SU-DHL-6 (cell line): ENCODE results near the gene NEUROD2.
A peak's percentile ranks its signal among the peaks of the same experiment; 100 is the strongest.

Experiments used
- H2AFZ ChIP-seq: fragments of 200-600 bp; sonication (generic); 2 replicates; pipeline ENCODE4 v1.6.1; 2014; ENCODE audit warnings: low read depth, mild to moderate bottlenecking, moderate library complexity, mixed read lengths, antibody characterized with exemption, low read length; ENCODE audit not compliant: severe bottlenecking
- H3F3A ChIP-seq: fragments of 200-600 bp; shearing (Covaris generic); 2 replicates; pipeline ENCODE4 v1.6.0; 2016; ENCODE audit warnings: antibody characterized with exemption, mild to moderate bottlenecking; ENCODE audit not compliant: insufficient read depth
- H3K27ac ChIP-seq: fragments of 200-600 bp; sonication (generic); 2 replicates; pipeline ENCODE4 v1.5.1; 2016; ENCODE audit warnings: low read depth, mild to moderate bottlenecking, low read length, moderate library complexity, mixed read lengths
- H3K27me3 ChIP-seq: fragments of 200-600 bp; sonication (generic), shearing (Covaris generic); 2 replicates; pipeline ENCODE4 v1.6.0; 2014; ENCODE audit warnings: mild to moderate bottlenecking, low read length
- H3K36me3 ChIP-seq: fragments of 200-600 bp; sonication (generic); 2 replicates; pipeline ENCODE4 v1.6.1; 2014; ENCODE audit warnings: mild to moderate bottlenecking, low read length, mixed read lengths
- H3K4me2 ChIP-seq: fragments of 300-600, 200-600 bp; shearing (Covaris generic), sonication (generic); 2 replicates; pipeline ENCODE4 v1.6.0; 2014; ENCODE audit warnings: low read length, low read depth, mild to moderate bottlenecking; ENCODE audit not compliant: poor library complexity, severe bottlenecking
- H3K4me3 ChIP-seq: fragments of 200-600 bp; sonication (generic); 2 replicates; pipeline ENCODE4 v1.5.1; 2014; ENCODE audit warnings: antibody characterized with exemption, low read length, mild to moderate bottlenecking, mixed read lengths; ENCODE audit not compliant: insufficient read depth, poor library complexity, severe bottlenecking
- H3K79me2 ChIP-seq: fragments of 200-600 bp; sonication (generic); 2 replicates; pipeline ENCODE4 v1.6.1; 2014; ENCODE audit warnings: mild to moderate bottlenecking, low read length, moderate library complexity; ENCODE audit not compliant: insufficient read depth
- H3K9ac ChIP-seq: fragments of 200-600 bp; sonication (generic); 2 replicates; pipeline ENCODE4 v1.7.0; 2014; ENCODE audit warnings: mild to moderate bottlenecking, low read length
- H3K9me2 ChIP-seq: fragments of 200-600 bp; sonication (generic); replicated peaks from 2 replicates; pipeline ENCODE4 v1.6.1; 2014; ENCODE audit warnings: low read length; ENCODE audit not compliant: insufficient read depth
- H3K9me3 ChIP-seq: fragments of 200-600 bp; sonication (generic); 2 replicates; pipeline ENCODE4 v1.6.1; 2014; ENCODE audit warnings: low read length, mixed read lengths; ENCODE audit not compliant: insufficient read depth
- H4K20me1 ChIP-seq: fragments of 200-600 bp; sonication (generic); 2 replicates; pipeline ENCODE4 v1.6.1; 2014; ENCODE audit warnings: low read depth, mild to moderate bottlenecking, antibody characterized with exemption, low read length, moderate library complexity, mixed read lengths
- EZH2phosphoT487 ChIP-seq: fragments of 200-600 bp; sonication (generic), shearing (Covaris generic); conservative IDR thresholded peaks from 2 replicates; pipeline ENCODE4 v1.6.1; 2018; ENCODE audit warnings: mild to moderate bottlenecking, antibody characterized with exemption, low read length, moderate library complexity, mixed read lengths
- TF ChIP-seq, protein P1 (sequence below): fragments of 200-600 bp; sonication (generic); IDR thresholded peaks from one replicate; pipeline ENCODE4 v1.5.1; 2017; ENCODE audit warnings: antibody characterized with exemption, mild to moderate bottlenecking, low read length, moderate library complexity; ENCODE audit not compliant: insufficient read depth, poor library complexity, severe bottlenecking

The NEUROD2 gene

DNA sequence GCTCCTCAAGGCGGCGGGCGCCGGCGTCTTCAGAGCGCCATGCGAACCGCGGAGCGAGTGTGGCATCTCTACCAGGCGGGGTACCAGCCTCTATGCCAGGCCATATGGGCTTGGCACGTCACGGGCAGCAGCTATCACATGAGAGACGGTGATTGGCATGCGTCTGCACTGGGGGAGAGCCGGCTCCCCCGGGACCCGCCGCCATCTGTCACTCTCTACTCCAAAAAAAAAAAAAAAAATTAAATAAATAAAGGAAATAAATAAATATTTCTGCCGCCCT lies at the start of gene NEUROD2:
TSS of gene NEUROD2 (minus strand) at position 70 of the 280 bp plus-strand sequence. CDS start 1,321 bp downstream, outside the sequence.
- no peak within 1 kb of the TSS for H3K9ac ChIP-seq
- no peak within 1 kb of the TSS for H3K4me2 ChIP-seq

GRCh38 chr17:39655105-39655504 lies 47.4 kb upstream of the NEUROD2 start:
- H3K9me2 ChIP-seq = no peaks in the 10 kb centered on the region
- H3K27me3 ChIP-seq = no peaks in the 10 kb centered on the region
- H3K9me3 ChIP-seq = no peaks in the 10 kb centered on the region
- TF ChIP-seq, protein P1, sequence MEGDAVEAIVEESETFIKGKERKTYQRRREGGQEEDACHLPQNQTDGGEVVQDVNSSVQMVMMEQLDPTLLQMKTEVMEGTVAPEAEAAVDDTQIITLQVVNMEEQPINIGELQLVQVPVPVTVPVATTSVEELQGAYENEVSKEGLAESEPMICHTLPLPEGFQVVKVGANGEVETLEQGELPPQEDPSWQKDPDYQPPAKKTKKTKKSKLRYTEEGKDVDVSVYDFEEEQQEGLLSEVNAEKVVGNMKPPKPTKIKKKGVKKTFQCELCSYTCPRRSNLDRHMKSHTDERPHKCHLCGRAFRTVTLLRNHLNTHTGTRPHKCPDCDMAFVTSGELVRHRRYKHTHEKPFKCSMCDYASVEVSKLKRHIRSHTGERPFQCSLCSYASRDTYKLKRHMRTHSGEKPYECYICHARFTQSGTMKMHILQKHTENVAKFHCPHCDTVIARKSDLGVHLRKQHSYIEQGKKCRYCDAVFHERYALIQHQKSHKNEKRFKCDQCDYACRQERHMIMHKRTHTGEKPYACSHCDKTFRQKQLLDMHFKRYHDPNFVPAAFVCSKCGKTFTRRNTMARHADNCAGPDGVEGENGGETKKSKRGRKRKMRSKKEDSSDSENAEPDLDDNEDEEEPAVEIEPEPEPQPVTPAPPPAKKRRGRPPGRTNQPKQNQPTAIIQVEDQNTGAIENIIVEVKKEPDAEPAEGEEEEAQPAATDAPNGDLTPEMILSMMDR = no peak
- no peak for TF ChIP-seq EZH2phosphoT487
- no peaks in the 10 kb centered on the region for H3K36me3 ChIP-seq
- no peak overlapping the region for H3K9ac ChIP-seq
- no peaks in the 10 kb centered on the region for H3F3A ChIP-seq
- no peaks in the 10 kb centered on the region for H4K20me1 ChIP-seq
- H3K4me3 ChIP-seq = no peak overlapping the region
- no peak overlapping the region for H2AFZ ChIP-seq
- no peak overlapping the region for H3K27ac ChIP-seq
- H3K79me2 ChIP-seq = no peaks in the 10 kb centered on the region
- H3K4me2 ChIP-seq = no peak overlapping the region

More for the DNA sequence above, at the start of gene NEUROD2:
- Histone ChIP-seq H3K36me3 (no peaks in the 10 kb centered on the region), H3K79me2 (no peaks in the 10 kb centered on the region), H3K27me3 (no peaks in the 10 kb centered on the region), H3K9me3 (no peaks in the 10 kb centered on the region), H3F3A (no peaks in the 10 kb centered on the region), H3K9me2 (no peaks in the 10 kb centered on the region), H2AFZ (no peak within 1 kb of the TSS), H4K20me1 (no peaks in the 10 kb centered on the region), H3K4me3 (no peak within 1 kb of the TSS), H3K27ac (no peak within 1 kb of the TSS)
- TF ChIP-seq EZH2phosphoT487 = no peak
- TF ChIP-seq, protein P1 = no peak

GRCh38 chr17:39653662-39654331 lies 46.1 kb upstream of the NEUROD2 start:
- Histone ChIP-seq H4K20me1 (no peaks in the 10 kb centered on the region), H2AFZ (no peak overlapping the region), H3K9me2 (no peaks in the 10 kb centered on the region), H3K27ac (no peak overlapping the region), H3K79me2 (no peaks in the 10 kb centered on the region), H3K9ac (no peak overlapping the region), H3K36me3 (no peaks in the 10 kb centered on the region), H3K27me3 (no peaks in the 10 kb centered on the region), H3K4me3 (no peak overlapping the region), H3F3A (no peaks in the 10 kb centered on the region), H3K9me3 (no peaks in the 10 kb centered on the region), H3K4me2 (no peak overlapping the region)
- TF ChIP-seq, protein P1 = peak; percentile 96
- no peak for TF ChIP-seq EZH2phosphoT487
